Erythroblast (primary cell): ENCODE data around the gene PLSCR3.
A peak's percentile ranks its signal among the peaks of the same experiment; 100 is the strongest.

Experiments used
- GATA1 ChIP-seq: IDR thresholded peaks from 2 replicates; pipeline ENCODE4 v1.6.1; 2011; ENCODE audit warnings: low read depth, mild to moderate bottlenecking, control low read depth, low read length, moderate library complexity
- POLR2A ChIP-seq: IDR thresholded peaks from 2 replicates; pipeline ENCODE4 v1.6.1; 2011; ENCODE audit warnings: mild to moderate bottlenecking, low read length

GRCh38 chr17:7394452-7395191, at the start of gene PLSCR3:
- TF ChIP-seq POLR2A = peak; percentile 88
- TF ChIP-seq GATA1 = no peak
